Upper lobe of left lung (tissue), 4 donors: ENCODE measurements around the gene ATIC.

Experiments
- CTCF ChIP-seq, 6 experiments: fragments of 450-650 bp in 4 of 6; fragments of 200-600 bp in 2 of 6; sonication (generic) in 2 of 6; IDR thresholded peaks; one replicate each; pipeline ENCODE4 v1.5.1; 2016 to 2019; ENCODE audit warnings: antibody characterized with exemption in 6 of 6
- EP300 ChIP-seq, 4 donors: sonication (generic); formaldehyde crosslinking; IDR thresholded peaks; one replicate each; pipeline ENCODE4 v1.5.1; 2017; ENCODE audit warnings: antibody characterized with exemption in 4 of 4, control low read depth in 2 of 4
- POLR2A ChIP-seq, 4 donors: fragments of 450-650 bp; IDR thresholded peaks; one replicate each; pipeline ENCODE4 v1.5.1; 2016 to 2017; ENCODE audit warnings: antibody characterized with exemption in 4 of 4, mild to moderate bottlenecking in 2 of 4
- POLR2AphosphoS5 ChIP-seq, 2 donors: sonication (generic); formaldehyde crosslinking; IDR thresholded peaks; one replicate each; pipeline ENCODE4 v1.5.1; 2017; ENCODE audit warnings: antibody characterized with exemption in 2 of 2

DNA sequence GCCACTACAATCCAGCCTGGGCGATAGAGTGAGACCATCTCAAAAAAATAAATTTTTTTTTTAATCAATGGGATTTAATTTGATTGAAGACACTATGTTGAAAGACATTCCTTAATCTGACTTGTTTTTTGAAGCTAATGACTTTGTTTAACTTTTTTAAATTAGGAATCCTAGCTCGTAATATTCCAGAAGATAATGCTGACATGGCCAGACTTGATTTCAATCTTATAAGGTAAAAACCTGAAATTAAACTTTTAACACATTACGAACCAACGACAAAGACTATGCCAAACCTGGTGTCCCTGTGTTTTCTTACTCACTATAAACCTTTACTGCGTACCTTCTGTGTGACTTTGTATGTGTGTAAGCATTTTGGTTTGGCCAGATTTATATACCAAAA lies 7.6 kb downstream of the ATIC start:
- no peak for TF ChIP-seq CTCF (IDR thresholded peaks at IDR 0.05)
- no peak for TF ChIP-seq POLR2A (IDR thresholded peaks at IDR 0.05)
- no peak for TF ChIP-seq POLR2AphosphoS5 (IDR thresholded peaks at IDR 0.05)
- no peak for TF ChIP-seq EP300 (IDR thresholded peaks at IDR 0.05)
